ENCODE measurements around the gene TSPAN9.

TSPAN9 gene

DNA sequence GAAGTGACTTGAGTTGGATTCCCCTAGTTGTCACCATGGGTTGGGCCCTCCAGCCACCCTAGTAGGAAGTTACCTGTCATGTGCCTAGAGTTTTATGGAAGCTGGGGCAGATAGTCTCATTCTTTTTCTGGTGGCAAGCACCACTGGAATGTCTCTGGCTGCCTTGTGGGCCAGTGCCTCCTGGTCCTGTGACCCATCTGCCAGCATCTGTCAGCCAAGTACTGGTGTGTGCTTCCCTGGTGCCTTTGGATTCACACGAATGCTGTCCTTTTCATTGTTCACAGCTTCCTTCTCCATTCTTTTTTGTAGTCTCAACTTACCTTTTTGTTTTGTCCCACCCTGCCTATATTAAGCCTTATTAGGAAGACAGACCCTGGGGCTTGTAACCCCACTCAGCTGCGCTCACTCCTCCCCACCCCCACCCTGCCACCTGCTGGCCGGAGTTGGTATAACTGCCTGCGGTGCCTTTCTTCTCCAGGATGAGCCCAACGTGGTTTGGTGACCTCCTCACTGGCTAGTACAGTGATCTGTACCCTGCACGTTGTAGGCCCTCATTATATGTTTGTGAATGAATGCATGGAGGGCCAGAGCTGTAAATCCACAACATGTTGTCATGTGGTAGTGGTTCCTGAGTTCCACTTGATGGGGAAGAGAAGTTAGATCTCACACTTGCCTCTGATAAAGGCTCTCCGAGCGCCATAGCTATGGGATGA is 125.7 kb downstream of the TSPAN9 start:
- peak; percentile 64 for DNase-seq
- in situ Hi-C loops (cut with HindIII; ENCODE audit: low pct_ligation_motif_present, low pct_unique_long_range_greater_than_20kb, low sequenced_read_pairs): no loop called here

DNA sequence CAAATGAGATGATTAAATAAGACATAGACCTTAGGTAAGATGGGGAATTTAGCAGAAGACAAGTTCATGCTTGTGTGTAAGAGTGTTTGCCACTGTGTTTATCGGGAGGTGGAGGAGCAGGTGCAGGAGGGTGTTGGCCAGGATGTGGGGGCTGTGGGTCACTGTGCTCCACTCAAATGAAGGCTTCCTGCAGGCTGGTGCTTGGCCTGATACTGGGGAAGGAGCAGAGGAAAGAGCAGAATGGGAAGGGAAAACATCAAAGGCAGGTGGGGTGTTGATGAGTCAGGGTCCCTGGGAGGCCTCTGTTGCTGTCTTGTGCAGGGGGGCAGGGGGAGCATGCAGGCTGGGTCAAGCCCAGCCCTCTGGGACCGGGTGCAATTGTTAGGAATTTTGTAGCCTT is 126.5 kb downstream of the TSPAN9 start:
- no peak for DNase-seq
- in situ Hi-C loops (cut with HindIII; ENCODE audit: low pct_ligation_motif_present, low pct_unique_long_range_greater_than_20kb, low sequenced_read_pairs): no loop called here

- in situ Hi-C loops (cut with HindIII; ENCODE audit: low pct_ligation_motif_present, low pct_unique_long_range_greater_than_20kb, low sequenced_read_pairs): no loop called here
- no peak for DNase-seq
Measured at GRCh38 chr12:3204143-3204542, 127.0 kb downstream of the TSPAN9 start.

DNA sequence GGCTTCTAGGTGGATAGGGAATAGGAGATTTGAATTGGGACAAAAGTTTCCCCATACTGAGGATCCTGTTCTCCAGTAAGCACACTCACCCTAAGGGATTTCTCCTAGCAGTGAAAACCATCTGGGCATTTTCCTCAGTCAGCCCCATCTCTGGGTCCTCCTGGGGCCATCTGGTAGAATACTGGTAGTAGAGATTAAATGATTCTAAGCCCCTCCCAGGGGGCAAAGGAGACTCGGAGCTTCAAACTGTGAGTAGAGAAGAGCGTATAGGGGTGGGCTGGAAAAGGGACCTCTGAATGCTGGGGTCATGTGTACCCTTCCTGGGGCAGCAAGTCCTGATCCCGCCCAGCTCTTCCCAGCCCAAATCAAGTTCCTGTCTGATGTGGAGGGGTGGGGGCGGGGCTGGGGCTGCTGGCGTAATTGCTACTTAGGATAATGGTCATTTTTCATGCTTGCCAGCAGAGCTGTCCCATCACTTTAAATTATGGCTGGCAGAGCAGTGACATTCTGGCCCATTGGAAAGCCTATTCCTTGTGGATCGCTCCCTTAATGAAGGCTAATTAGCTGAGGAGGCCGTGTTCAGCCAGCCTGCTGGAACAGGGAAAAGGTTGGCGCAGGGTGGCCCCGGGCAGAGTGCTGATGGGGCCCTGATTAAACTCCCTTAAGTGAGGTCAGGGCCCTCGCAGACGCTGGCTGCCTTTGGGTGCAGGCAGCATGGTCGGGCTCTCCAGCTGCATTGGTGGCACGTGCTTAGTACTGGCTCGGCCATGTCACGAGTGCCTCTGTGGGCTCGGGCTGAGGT is 127.8 kb downstream of the TSPAN9 start:
- in situ Hi-C loops (cut with HindIII; ENCODE audit: low pct_ligation_motif_present, low pct_unique_long_range_greater_than_20kb, low sequenced_read_pairs): no loop called here

DNA sequence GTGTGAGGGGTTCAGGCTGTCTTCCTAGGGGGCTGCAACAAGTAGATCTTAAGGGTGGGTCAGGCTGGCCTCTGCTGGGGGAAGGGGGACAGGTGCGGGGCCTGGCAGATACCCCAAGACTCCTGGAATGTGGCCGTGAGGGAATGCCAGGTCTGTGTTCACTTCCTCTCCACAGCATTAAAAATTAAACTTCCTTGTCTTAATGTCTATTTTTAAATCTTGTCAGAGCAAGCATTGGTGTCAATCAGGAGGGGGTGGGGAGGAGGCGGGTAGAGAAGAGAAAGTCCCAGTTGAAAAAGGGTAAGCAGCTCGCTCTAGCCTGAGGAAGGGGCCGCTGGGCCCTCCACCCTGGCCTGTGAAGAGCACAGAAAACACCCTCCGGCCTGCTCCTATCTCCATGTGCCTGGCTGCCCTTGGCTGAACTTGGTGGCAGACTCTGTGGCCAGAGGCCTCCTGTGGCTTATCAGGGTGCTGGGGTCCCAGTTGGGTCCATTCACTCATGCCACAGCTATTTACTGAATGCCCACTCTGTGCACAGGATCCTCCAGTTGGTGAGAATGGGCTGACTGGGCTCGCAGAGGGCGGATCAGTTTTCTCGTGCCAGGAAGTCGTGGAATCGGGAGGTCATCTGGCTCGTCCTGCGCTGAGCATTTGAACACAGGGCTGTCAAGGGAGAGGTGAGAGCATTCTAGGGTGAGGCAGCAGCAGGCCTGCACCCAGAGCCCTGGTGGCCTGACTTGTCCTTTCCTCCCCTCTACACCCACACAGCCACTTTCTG is 128.8 kb downstream of the TSPAN9 start:
- in situ Hi-C loops (cut with HindIII; ENCODE audit: low pct_ligation_motif_present, low pct_unique_long_range_greater_than_20kb, low sequenced_read_pairs): no loop called here
- DNase-seq: peak; percentile 27

More for the DNA sequence above, 127.8 kb downstream of the TSPAN9 start:
- no peak for DNase-seq

DNA sequence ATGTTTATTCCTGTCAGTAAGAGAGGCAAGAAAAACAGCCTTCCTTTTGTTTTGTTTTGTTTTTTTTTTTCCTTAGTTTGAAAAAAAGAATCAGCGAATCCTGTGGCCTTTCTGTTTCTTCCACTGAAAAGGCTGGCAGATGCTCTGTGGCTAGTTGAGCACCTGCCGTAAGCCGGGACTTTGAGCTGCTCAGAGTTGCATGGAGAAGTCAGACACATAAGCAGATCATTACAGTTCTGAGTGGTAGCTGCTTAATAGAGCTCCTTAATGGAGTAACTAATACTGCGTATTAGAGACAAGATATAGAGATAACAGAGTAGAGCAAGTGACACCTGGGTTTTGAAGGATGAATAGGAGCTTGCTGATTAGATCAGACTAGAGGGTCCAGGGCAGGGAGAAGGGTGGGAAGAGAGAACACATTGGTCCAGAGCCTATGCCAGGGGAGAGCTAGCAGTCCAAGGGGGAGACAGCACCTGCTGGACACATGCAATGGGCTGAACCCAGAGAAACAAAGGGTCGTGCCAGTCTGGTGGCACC is 129.4 kb downstream of the TSPAN9 start:
- in situ Hi-C loops (cut with HindIII; ENCODE audit: low pct_ligation_motif_present, low pct_unique_long_range_greater_than_20kb, low sequenced_read_pairs): no loop called here

GRCh38 chr12:3207175-3207574 is 130.0 kb downstream of the TSPAN9 start:
- DNase-seq: no peak
- in situ Hi-C loops (cut with HindIII; ENCODE audit: low pct_ligation_motif_present, low pct_unique_long_range_greater_than_20kb, low sequenced_read_pairs): no loop called here

More for the DNA sequence above, 129.4 kb downstream of the TSPAN9 start:
- DNase-seq: no peak

GRCh38 chr12:3207858-3208257 is 130.7 kb downstream of the TSPAN9 start:
- in situ Hi-C loops (cut with HindIII; ENCODE audit: low pct_ligation_motif_present, low pct_unique_long_range_greater_than_20kb, low sequenced_read_pairs): no loop called here

GRCh38 chr12:3213188-3213587 is 136.0 kb downstream of the TSPAN9 start:
- in situ Hi-C loops (cut with HindIII; ENCODE audit: low pct_ligation_motif_present, low pct_unique_long_range_greater_than_20kb, low sequenced_read_pairs): no loop called here
- no peak for DNase-seq

More at GRCh38 chr12:3207858-3208257, 130.7 kb downstream of the TSPAN9 start:
- no peak for DNase-seq

- in situ Hi-C loops (cut with HindIII; ENCODE audit: low pct_ligation_motif_present, low pct_unique_long_range_greater_than_20kb, low sequenced_read_pairs): no loop called here
- DNase-seq: no peak
Measured at GRCh38 chr12:3213768-3214167, 136.6 kb downstream of the TSPAN9 start.

- DNase-seq: no peak
- in situ Hi-C loops (cut with HindIII; ENCODE audit: low pct_ligation_motif_present, low pct_unique_long_range_greater_than_20kb, low sequenced_read_pairs): no loop called here
Measured at GRCh38 chr12:3214526-3215365, 137.6 kb downstream of the TSPAN9 start.

GRCh38 chr12:3215410-3215975 is 138.3 kb downstream of the TSPAN9 start:
- DNase-seq: no peak
- in situ Hi-C loops (cut with HindIII; ENCODE audit: low pct_ligation_motif_present, low pct_unique_long_range_greater_than_20kb, low sequenced_read_pairs): no loop called here

- no peak for DNase-seq
- in situ Hi-C loops (cut with HindIII; ENCODE audit: low pct_ligation_motif_present, low pct_unique_long_range_greater_than_20kb, low sequenced_read_pairs): no loop called here
Measured at GRCh38 chr12:3216097-3216496, 138.9 kb downstream of the TSPAN9 start.

DNA sequence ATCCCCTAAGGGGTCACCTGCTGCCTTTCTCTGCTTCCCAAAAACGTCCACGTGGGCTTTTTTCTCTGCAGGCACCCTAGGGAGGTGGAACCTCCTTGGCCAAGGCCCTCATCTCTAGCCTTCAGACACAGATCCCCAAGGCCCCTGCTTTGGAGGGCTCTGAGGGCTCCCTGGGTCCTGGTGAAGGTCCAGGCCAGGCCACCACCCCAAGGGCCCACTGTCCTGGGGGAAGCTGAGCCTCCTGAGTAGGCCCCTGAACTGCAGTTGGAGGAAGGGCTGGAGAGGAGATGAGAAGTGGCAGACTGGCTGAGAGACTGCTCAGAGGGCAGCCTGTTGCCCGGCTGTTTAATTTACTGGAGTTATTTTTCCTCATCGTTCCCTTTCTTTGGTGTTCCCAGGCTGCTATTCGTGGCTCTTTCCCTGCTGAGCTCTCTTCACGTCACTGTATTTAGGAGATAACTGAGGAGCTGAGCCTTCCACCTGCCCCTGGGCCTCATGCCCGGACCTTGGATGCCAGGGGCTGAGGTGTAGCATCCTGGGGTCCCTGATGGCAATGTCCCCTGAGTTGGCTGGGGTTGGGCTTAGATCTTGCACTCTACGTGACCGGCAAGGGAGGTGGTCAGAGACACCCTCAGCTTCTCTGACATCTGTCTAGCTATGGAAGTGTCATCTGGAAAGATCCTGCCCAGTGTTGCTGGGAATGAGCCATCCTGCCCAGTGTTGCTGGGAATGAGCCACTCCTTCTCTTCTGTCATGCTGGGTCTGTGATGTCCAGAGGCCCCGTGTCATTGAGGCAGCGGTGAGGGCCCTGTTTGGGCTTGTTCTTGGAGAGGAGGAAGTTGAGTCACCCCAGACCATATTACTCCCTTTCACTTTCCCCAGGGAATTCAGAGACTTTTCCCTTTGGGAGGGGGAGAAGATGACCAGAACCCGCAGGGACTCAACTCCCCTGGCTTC is 139.8 kb downstream of the TSPAN9 start:
- DNase-seq: peak; percentile 43
- in situ Hi-C loops (cut with HindIII; ENCODE audit: low pct_ligation_motif_present, low pct_unique_long_range_greater_than_20kb, low sequenced_read_pairs): no loop called here

DNA sequence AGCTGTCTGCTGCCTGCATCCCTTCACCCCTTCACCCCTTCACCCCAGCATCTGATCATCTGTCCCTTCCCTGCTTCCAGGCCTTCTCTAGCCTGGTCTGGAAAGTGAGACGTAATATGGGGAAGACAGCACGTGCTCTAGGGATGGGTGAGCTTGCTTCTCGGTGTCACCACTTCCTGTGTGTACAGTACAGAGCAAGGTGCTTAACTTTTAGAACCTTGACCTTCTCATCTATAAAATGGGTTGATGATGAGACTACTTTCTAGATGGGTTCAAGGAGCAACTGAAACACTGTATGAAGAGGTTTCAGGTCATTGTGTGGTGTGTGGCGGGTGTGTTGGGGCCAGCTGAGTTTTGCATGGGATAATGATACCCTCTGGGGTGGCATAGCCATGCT is 140.5 kb downstream of the TSPAN9 start:
- in situ Hi-C loops (cut with HindIII; ENCODE audit: low pct_ligation_motif_present, low pct_unique_long_range_greater_than_20kb, low sequenced_read_pairs): no loop called here

DNA sequence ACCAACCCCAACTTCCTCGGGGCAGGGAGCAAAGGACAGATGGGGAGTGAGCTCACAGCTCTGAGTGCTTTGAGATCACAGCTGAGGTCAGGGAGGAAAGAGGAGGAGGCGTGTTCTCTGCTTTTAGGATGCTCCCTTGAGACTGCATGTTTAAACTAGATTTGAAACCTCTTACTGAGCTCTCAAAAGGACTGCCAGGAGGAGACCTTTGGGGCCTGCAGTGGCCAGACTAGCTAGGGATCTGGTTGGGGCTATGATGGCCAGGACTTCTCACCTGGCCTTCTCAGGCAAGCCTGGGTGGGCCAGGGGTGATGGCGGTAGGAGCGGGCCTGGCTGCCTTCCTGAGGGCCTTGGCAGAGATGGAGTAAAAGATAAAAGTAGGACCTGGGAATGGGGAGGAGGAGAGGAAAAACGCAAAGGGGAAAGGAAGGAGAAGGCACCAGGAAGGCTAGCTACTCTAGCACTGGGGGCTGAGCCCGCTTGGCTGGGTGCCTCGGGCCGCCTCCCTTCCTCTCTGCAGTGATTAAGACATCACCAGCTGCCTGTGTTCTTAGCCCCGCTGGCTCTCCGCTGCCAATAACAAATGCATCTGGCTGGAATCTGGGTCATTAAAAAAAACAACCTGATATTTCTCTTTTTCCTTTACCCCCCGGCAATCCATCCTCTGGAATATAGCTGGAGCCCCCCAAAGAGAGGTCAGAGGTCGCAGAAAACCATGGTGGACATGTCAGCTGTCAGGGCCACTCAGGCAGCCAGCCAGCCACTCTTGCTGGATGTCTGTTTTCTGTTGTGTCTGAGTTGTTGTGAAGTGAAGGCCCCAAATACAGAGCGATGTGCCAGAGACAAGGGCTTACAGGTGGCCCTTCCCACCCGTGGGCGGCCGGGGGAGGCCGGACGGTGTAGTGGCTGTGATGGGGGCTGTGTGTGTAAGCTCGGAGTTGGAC is 141.3 kb downstream of the TSPAN9 start:
- in situ Hi-C loops (cut with HindIII; ENCODE audit: low pct_ligation_motif_present, low pct_unique_long_range_greater_than_20kb, low sequenced_read_pairs): no loop called here
- no peak for DNase-seq

More for the DNA sequence above, 140.5 kb downstream of the TSPAN9 start:
- DNase-seq: no peak

Measured in ACHN (cell line).